Neuronal stem cell (in vitro differentiated cells): ENCODE data around the gene MRPL36. TPM values are rescaled to one million over a fixed set of nuclear protein-coding genes. Genes with fewer than 3 reads are reported as not detected.

Experiments used
- DNase-seq: peaks from one replicate; pipeline ENCODE4 v3.0.0-alpha.2; 2013; ENCODE audit warnings: low spot score
- H2AFZ ChIP-seq: one replicate; pipeline ENCODE4 v1.6.1; 2013; ENCODE audit warnings: mild to moderate bottlenecking, low read length, inconsistent platforms
- H2AK5ac ChIP-seq: 2 replicates; pipeline ENCODE4 v1.6.1; 2013; ENCODE audit warnings: low read depth, mild to moderate bottlenecking, inconsistent platforms, low read length, moderate library complexity, mixed read lengths
- H2BK120ac ChIP-seq: 2 replicates; pipeline ENCODE4 v1.6.1; 2013; ENCODE audit warnings: low read depth, mild to moderate bottlenecking, inconsistent platforms, low read length, moderate library complexity, mixed read lengths
- H2BK12ac ChIP-seq: one replicate; pipeline ENCODE4 v1.6.1; 2013; ENCODE audit warnings: low read length, inconsistent platforms
- H2BK15ac ChIP-seq: 2 replicates; pipeline ENCODE4 v1.6.1; 2013; ENCODE audit warnings: mild to moderate bottlenecking, low read length, inconsistent platforms, mixed read lengths
- H2BK5ac ChIP-seq: one replicate; pipeline ENCODE4 v1.6.1; 2013; ENCODE audit warnings: inconsistent platforms, mild to moderate bottlenecking, low read length, moderate library complexity
- H3K14ac ChIP-seq: one replicate; pipeline ENCODE4 v1.6.1; 2013; ENCODE audit warnings: low read length, inconsistent platforms
- H3K18ac ChIP-seq: 2 replicates; pipeline ENCODE4 v1.6.1; 2013; ENCODE audit warnings: low read length, inconsistent platforms
- H3K23ac ChIP-seq: 2 replicates; pipeline ENCODE4 v1.6.1; 2013; ENCODE audit warnings: low read depth, mild to moderate bottlenecking, mixed read lengths, low read length, inconsistent platforms; ENCODE audit not compliant: poor library complexity
- H3K27ac ChIP-seq: replicated peaks from 3 replicates; pipeline ENCODE4 v1.5.1; 2013; ENCODE audit warnings: low read length, inconsistent platforms
- H3K27me3 ChIP-seq, 3 experiments: 2 replicates each; pipeline ENCODE4 v1.6.1; 2013; ENCODE audit warnings: low read length in 3 of 3, mild to moderate bottlenecking in 2 of 3, inconsistent platforms in 1 of 3, low read depth in 1 of 3, mixed read lengths in 1 of 3, moderate library complexity in 1 of 3; ENCODE audit not compliant: control insufficient read depth in 3 of 3, insufficient read depth in 3 of 3
- H3K36me3 ChIP-seq, 2 donors: replicated peaks in 1 of 2; 2 replicates each; pipeline ENCODE4 v1.6.1; 2013; ENCODE audit warnings: low read length in 2 of 2; ENCODE audit not compliant: control insufficient read depth in 2 of 2, insufficient read depth in 2 of 2
- H3K4ac ChIP-seq: 2 replicates; pipeline ENCODE4 v1.6.1; 2013; ENCODE audit warnings: inconsistent platforms, mild to moderate bottlenecking, low read length, moderate library complexity
- H3K4me1 ChIP-seq, 2 donors: 1 replicate in 1 of 2; 2 replicates in 1 of 2; pipeline ENCODE4 v1.6.1; 2013; ENCODE audit warnings: low read length in 2 of 2, low read depth in 1 of 2; ENCODE audit not compliant: control insufficient read depth in 2 of 2, insufficient read depth in 1 of 2
- H3K4me2 ChIP-seq: one replicate; pipeline ENCODE4 v1.6.1; 2013; ENCODE audit warnings: mild to moderate bottlenecking, low read length, inconsistent platforms; ENCODE audit not compliant: insufficient read depth, poor library complexity, severe bottlenecking
- H3K4me3 ChIP-seq, 2 donors: 2 replicates each; pipeline ENCODE4 v1.5.1; 2013; ENCODE audit warnings: low read length in 2 of 2, mild to moderate bottlenecking in 2 of 2, inconsistent platforms in 1 of 2, moderate library complexity in 1 of 2
- H3K79me1 ChIP-seq: one replicate; pipeline ENCODE4 v1.6.1; 2013; ENCODE audit warnings: low read depth, mild to moderate bottlenecking, inconsistent platforms, low read length, moderate library complexity
- H3K9ac ChIP-seq: one replicate; pipeline ENCODE4 v1.6.1; 2013; ENCODE audit warnings: mild to moderate bottlenecking, low read depth, low read length, inconsistent platforms; ENCODE audit not compliant: poor library complexity
- H3K9me3 ChIP-seq, 2 donors: replicated peaks in 1 of 2; 2 replicates each; pipeline versions ENCODE3 to v1.6.1; 2013; ENCODE audit warnings: low read length in 2 of 2, mild to moderate bottlenecking in 2 of 2, inconsistent platforms in 1 of 2, low read depth in 1 of 2, mixed read lengths in 1 of 2, moderate library complexity in 1 of 2; ENCODE audit not compliant: control insufficient read depth in 2 of 2, insufficient read depth in 1 of 2
- H4K8ac ChIP-seq: one replicate; pipeline ENCODE4 v1.6.1; 2013; ENCODE audit warnings: low read depth, mild to moderate bottlenecking, inconsistent platforms, low read length, moderate library complexity
- H4K91ac ChIP-seq: one replicate; pipeline ENCODE4 v1.6.1; 2013; ENCODE audit warnings: low read length, low read depth, mild to moderate bottlenecking, inconsistent platforms; ENCODE audit not compliant: poor library complexity
- WGBS, 2 donors: extraction: QIAGEN DNeasy Blood & Tissue Kit; methylation state at CpG; one replicate each; pipeline ENCODE4 v1.1.7; 2013; ENCODE audit warnings: missing lambda C conversion rate in 2 of 2, mixed read lengths in 1 of 2; ENCODE audit not compliant: insufficient read length in 2 of 2, insufficient replicate concordance in 1 of 2; ENCODE audit errors: extremely low coverage in 2 of 2; 5-methylcytosine and 5-hydroxymethylcytosine counted together
- polyA plus RNA-seq, 2 experiments: library from polyadenylated mRNA; stranded (reverse); fragments of 200-250 nt; gene quantifications; one replicate each; pipeline ENCODE4 v1.2.3, GENCODE V29; 2013

Gene MRPL36
- polyA plus RNA-seq (2013, experiment 1 of 2), result 54.5 TPM
- polyA plus RNA-seq (2013, experiment 2 of 2), result 56.1 TPM

DNA sequence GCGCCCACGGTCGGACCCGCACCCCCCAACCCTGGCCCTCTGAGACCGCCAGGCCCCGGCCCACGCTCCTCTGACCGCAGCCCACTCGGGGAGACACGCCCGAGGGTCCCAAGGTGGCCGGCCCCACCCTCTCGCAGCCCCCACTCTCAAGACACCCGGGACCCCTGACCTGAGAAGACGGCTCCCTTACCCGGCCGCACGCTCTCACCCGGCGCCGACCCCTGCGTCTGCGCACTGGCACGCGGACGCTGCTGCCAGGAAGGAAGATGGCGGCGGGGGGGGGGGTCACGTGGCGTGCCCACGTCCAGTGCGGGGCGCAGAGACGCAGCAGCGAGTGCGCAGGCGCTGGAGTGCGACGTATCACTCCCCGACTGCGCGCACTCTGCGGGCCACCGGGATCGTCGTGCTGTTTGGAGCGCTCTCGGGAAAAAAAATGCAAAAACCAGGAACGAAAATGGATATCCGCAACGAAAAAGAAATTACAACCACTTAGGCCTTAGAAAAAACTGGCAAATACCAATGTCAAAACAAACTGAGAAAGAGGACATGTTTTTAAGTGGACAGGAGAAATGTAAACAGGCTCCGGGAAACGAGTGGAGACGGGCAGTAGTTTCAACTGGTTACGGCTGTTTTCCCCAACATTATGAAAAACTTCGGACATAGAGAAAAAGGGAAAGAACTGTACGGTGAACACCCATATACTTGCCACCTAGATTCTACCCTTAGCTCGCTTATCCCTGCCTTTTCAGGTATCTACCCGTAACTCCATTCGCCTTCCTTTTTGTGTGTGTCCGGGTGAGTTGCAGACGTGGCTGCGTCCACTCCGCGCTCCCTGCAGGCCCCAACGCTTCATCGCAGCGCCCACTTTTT, at the start of gene MRPL36:
MRPL36 (minus strand) TSS at position 236 of the 870 bp plus-strand sequence. CDS start 902 bp downstream, outside the sequence.
- Histone ChIP-seq H3K27ac (peak within 1 kb of the TSS; percentile 64), H3K79me1 (peaks cover 14% of the 10 kb centered on the region), H3K27me3 (no peaks in the 10 kb centered on the region)

GRCh38 chr5:1847611-1848010, 48.0 kb upstream of the MRPL36 start:
- no peak overlapping the region for H3K4ac ChIP-seq
- H4K8ac ChIP-seq, result peak overlapping the region; percentile 21
- no peak overlapping the region for H2BK5ac ChIP-seq
- no peak overlapping the region for H4K91ac ChIP-seq
- H2BK12ac ChIP-seq, result no peak overlapping the region
- no peaks in the 10 kb centered on the region for H3K79me1 ChIP-seq
- H2BK120ac ChIP-seq, result no peak overlapping the region
- H3K14ac ChIP-seq, result no peak overlapping the region
- H3K18ac ChIP-seq, result peak overlapping the region; percentile 80
- H3K27ac ChIP-seq, result no peak overlapping the region
- WGBS, 2 donors, result no CpG with 5 or more reads among the region's 9 CpGs
- peaks cover 0 to 1% of the 10 kb centered on the region in 2 donors for H3K36me3 ChIP-seq
- DNase-seq, result no peak
- H3K4me2 ChIP-seq, result no peak overlapping the region
- peak overlapping the region; percentile 22 for H2AK5ac ChIP-seq
- no peak overlapping the region for H2AFZ ChIP-seq
- H3K9me3 ChIP-seq, result no peaks in the 10 kb centered on the region
- no peak overlapping the region for H3K9ac ChIP-seq
- no peak overlapping the region for H2BK15ac ChIP-seq
- no peak overlapping the region for H3K4me3 ChIP-seq
- H3K27me3 ChIP-seq, result peaks cover 4 to 51% (median 8%) of the 10 kb centered on the region in 3 experiments
- H3K23ac ChIP-seq, result no peak overlapping the region
- H3K4me1 ChIP-seq, result peaks cover 20 to 28% of the 10 kb centered on the region in 2 donors

More for the DNA sequence above, at the start of gene MRPL36:
- Histone ChIP-seq H3K4me1 (peaks cover 5 to 7% of the 10 kb centered on the region in 2 donors), H3K9me3 (no peaks in the 10 kb centered on the region), H4K8ac (no peak within 1 kb of the TSS), H3K18ac (peak within 1 kb of the TSS; percentile 93), H4K91ac (no peak within 1 kb of the TSS), H3K4me2 (peak within 1 kb of the TSS; percentile 76), H2BK15ac (no peak within 1 kb of the TSS), H2BK5ac (peak within 1 kb of the TSS; percentile 66), H2BK120ac (peak within 1 kb of the TSS; percentile 77), H3K9ac (peak within 1 kb of the TSS; percentile 94), H3K36me3 (peaks cover 34 to 58% of the 10 kb centered on the region in 2 donors), H3K4me3 (peak within 1 kb of the TSS; percentile 90 to 99), H3K4ac (no peak within 1 kb of the TSS), H3K14ac (no peak within 1 kb of the TSS), H3K23ac (peak within 1 kb of the TSS; percentile 94), H2AK5ac (peak within 1 kb of the TSS; percentile 95), H2AFZ (peak within 1 kb of the TSS; percentile 90), H2BK12ac (no peak within 1 kb of the TSS)
- peak; percentile 89 for DNase-seq
- no CpG with 5 or more reads among the region's 68 CpGs for WGBS, 2 donors

GRCh38 chr5:1847056-1847455, 47.4 kb upstream of the MRPL36 start:
- no peak overlapping the region for H2BK5ac ChIP-seq
- no CpG with 5 or more reads among the region's 10 CpGs for WGBS, 2 donors
- H2BK12ac ChIP-seq, result no peak overlapping the region
- no peak overlapping the region for H2AK5ac ChIP-seq
- H3K79me1 ChIP-seq, result no peaks in the 10 kb centered on the region
- no peak overlapping the region for H2BK120ac ChIP-seq
- H3K14ac ChIP-seq, result no peak overlapping the region
- H3K9ac ChIP-seq, result no peak overlapping the region
- no peak overlapping the region for H2AFZ ChIP-seq
- no peak overlapping the region for H2BK15ac ChIP-seq
- H3K36me3 ChIP-seq, result peaks cover 0 to 1% of the 10 kb centered on the region in 2 donors
- no peak overlapping the region for H4K8ac ChIP-seq
- H4K91ac ChIP-seq, result no peak overlapping the region
- H3K27me3 ChIP-seq, result peaks cover 4 to 47% (median 8%) of the 10 kb centered on the region in 3 experiments
- DNase-seq, result no peak
- no peak overlapping the region for H3K4me2 ChIP-seq
- peaks cover 17 to 28% of the 10 kb centered on the region in 2 donors for H3K4me1 ChIP-seq
- no peak overlapping the region for H3K4ac ChIP-seq
- H3K4me3 ChIP-seq, result no peak overlapping the region
- no peak overlapping the region for H3K18ac ChIP-seq
- H3K27ac ChIP-seq, result no peak overlapping the region
- no peak overlapping the region for H3K23ac ChIP-seq
- no peaks in the 10 kb centered on the region for H3K9me3 ChIP-seq

DNA sequence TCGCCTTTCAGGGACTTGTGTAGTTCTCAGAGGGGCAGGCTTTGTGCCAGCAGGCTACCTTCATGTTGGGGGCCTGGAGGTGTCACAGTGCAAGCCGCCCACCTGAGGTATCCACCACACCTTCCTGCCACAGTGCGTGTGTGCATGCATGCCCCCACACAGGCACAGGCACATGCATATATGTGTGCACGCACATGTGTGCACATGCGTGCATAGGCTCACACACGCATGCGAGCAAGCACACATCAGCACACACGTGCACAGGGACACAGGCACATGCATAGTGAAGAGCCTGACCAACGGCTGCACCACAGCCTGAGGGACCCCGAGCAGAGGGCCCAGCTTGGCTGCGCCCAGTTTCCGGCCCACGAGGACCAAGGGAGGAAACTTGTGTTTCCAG, 46.9 kb upstream of the MRPL36 start:
- Histone ChIP-seq H2BK15ac (peak overlapping the region; percentile 21), H3K4ac (no peak overlapping the region), H4K91ac (no peak overlapping the region), H3K36me3 (peaks cover 0 to 1% of the 10 kb centered on the region in 2 donors), H2AK5ac (no peak overlapping the region), H3K18ac (peak overlapping the region; percentile 70), H3K4me2 (no peak overlapping the region), H3K23ac (peak overlapping the region; percentile 61), H3K79me1 (no peaks in the 10 kb centered on the region), H3K4me1 (peaks cover 13 to 24% of the 10 kb centered on the region in 2 donors), H3K4me3 (peak overlapping the region in 1 of 2 donors; percentile 11), H3K9me3 (no peaks in the 10 kb centered on the region), H2BK12ac (peak overlapping the region; percentile 46), H2BK5ac (no peak overlapping the region), H2BK120ac (no peak overlapping the region), H4K8ac (no peak overlapping the region), H3K27me3 (peaks cover 4 to 42% (median 6%) of the 10 kb centered on the region in 3 experiments), H3K14ac (peak overlapping the region; percentile 84), H2AFZ (no peak overlapping the region), H3K9ac (no peak overlapping the region), H3K27ac (no peak overlapping the region)
- no peak for DNase-seq
- no CpG with 5 or more reads among the region's 13 CpGs for WGBS, 2 donors
